ENCODE measurements around the gene KNDC1.

The KNDC1 gene

GRCh38 chr10:133266056-133266795, 106.2 kb downstream of the KNDC1 start:
- no peaks in the 10 kb centered on the region for H3K27me3 ChIP-seq (ENCODE audit: insufficient read depth, low read depth)
- H3K4me3 ChIP-seq (IDR thresholded peaks at IDR 0.05; ENCODE audit: insufficient read depth, low read depth, low read length): no peak overlapping the region
- H3K9ac ChIP-seq: no peak overlapping the region
- H3K27ac ChIP-seq: no peak overlapping the region
- no peak overlapping the region for H3K4me2 ChIP-seq
- H3K79me2 ChIP-seq (ENCODE audit: insufficient read depth, low read depth): no peaks in the 10 kb centered on the region
- TF ChIP-seq CTCF (conservative IDR thresholded peaks at IDR 0.05; ENCODE audit: low read depth, low read length): no peak
- peaks cover 7% of the 10 kb centered on the region for H3K4me1 ChIP-seq (ENCODE audit: low read depth, poor library complexity, severe bottlenecking)
- H3K36me3 ChIP-seq (ENCODE audit: insufficient read depth): no peaks in the 10 kb centered on the region
- no peaks in the 10 kb centered on the region for H4K20me1 ChIP-seq (ENCODE audit: insufficient read depth)
- H2AFZ ChIP-seq (ENCODE audit: low read depth): no peak overlapping the region

- no peaks in the 10 kb centered on the region for H4K20me1 ChIP-seq (ENCODE audit: insufficient read depth)
- no peaks in the 10 kb centered on the region for H3K27me3 ChIP-seq (ENCODE audit: insufficient read depth, low read depth)
- no peak overlapping the region for H3K27ac ChIP-seq
- H2AFZ ChIP-seq (ENCODE audit: low read depth): no peak overlapping the region
- H3K36me3 ChIP-seq (ENCODE audit: insufficient read depth): no peaks in the 10 kb centered on the region
- H3K79me2 ChIP-seq (ENCODE audit: insufficient read depth, low read depth): no peaks in the 10 kb centered on the region
- no peak overlapping the region for H3K4me3 ChIP-seq (IDR thresholded peaks at IDR 0.05; ENCODE audit: insufficient read depth, low read depth, low read length)
- no peak overlapping the region for H3K9ac ChIP-seq
- no peak overlapping the region for H3K4me2 ChIP-seq
- H3K4me1 ChIP-seq (ENCODE audit: low read depth, poor library complexity, severe bottlenecking): peaks cover 4% of the 10 kb centered on the region
- no peak for TF ChIP-seq CTCF (conservative IDR thresholded peaks at IDR 0.05; ENCODE audit: low read depth, low read length)
Measured at GRCh38 chr10:133267293-133267692, 107.3 kb downstream of the KNDC1 start.

GRCh38 chr10:133267829-133268228, 107.8 kb downstream of the KNDC1 start:
- no peak overlapping the region for H3K27ac ChIP-seq
- no peak overlapping the region for H2AFZ ChIP-seq (ENCODE audit: low read depth)
- no peaks in the 10 kb centered on the region for H3K4me1 ChIP-seq (ENCODE audit: low read depth, poor library complexity, severe bottlenecking)
- no peak for TF ChIP-seq CTCF (conservative IDR thresholded peaks at IDR 0.05; ENCODE audit: low read depth, low read length)
- H4K20me1 ChIP-seq (ENCODE audit: insufficient read depth): no peaks in the 10 kb centered on the region
- no peak overlapping the region for H3K4me2 ChIP-seq
- H3K79me2 ChIP-seq (ENCODE audit: insufficient read depth, low read depth): no peaks in the 10 kb centered on the region
- H3K27me3 ChIP-seq (ENCODE audit: insufficient read depth, low read depth): no peaks in the 10 kb centered on the region
- H3K36me3 ChIP-seq (ENCODE audit: insufficient read depth): no peaks in the 10 kb centered on the region
- no peak overlapping the region for H3K9ac ChIP-seq
- H3K4me3 ChIP-seq (IDR thresholded peaks at IDR 0.05; ENCODE audit: insufficient read depth, low read depth, low read length): no peak overlapping the region

- H3K79me2 ChIP-seq (ENCODE audit: insufficient read depth, low read depth): no peaks in the 10 kb centered on the region
- no peaks in the 10 kb centered on the region for H4K20me1 ChIP-seq (ENCODE audit: insufficient read depth)
- TF ChIP-seq CTCF (conservative IDR thresholded peaks at IDR 0.05; ENCODE audit: low read depth, low read length): no peak
- no peak overlapping the region for H3K4me3 ChIP-seq (IDR thresholded peaks at IDR 0.05; ENCODE audit: insufficient read depth, low read depth, low read length)
- no peak overlapping the region for H3K9ac ChIP-seq
- no peak overlapping the region for H2AFZ ChIP-seq (ENCODE audit: low read depth)
- peaks cover 2% of the 10 kb centered on the region for H3K4me1 ChIP-seq (ENCODE audit: low read depth, poor library complexity, severe bottlenecking)
- H3K27me3 ChIP-seq (ENCODE audit: insufficient read depth, low read depth): no peaks in the 10 kb centered on the region
- H3K36me3 ChIP-seq (ENCODE audit: insufficient read depth): no peaks in the 10 kb centered on the region
- H3K4me2 ChIP-seq: no peak overlapping the region
- H3K27ac ChIP-seq: no peak overlapping the region
Measured at GRCh38 chr10:133268532-133268931, 108.5 kb downstream of the KNDC1 start.

Data from KMS-11 (cell line).